PFSK-1 (cell line): Measurements from ENCODE around the gene ZNHIT2.

Source experiments
- FOXP2 ChIP-seq: optimal IDR thresholded peaks from 2 replicates; pipeline ENCODE3; 2011; ENCODE audit warnings: borderline replicate concordance, control low read depth, inconsistent platforms; ENCODE audit not compliant: insufficient read depth; ENCODE audit errors: extremely low read length, extremely low read depth
- POLR2AphosphoS5 ChIP-seq: IDR thresholded peaks from 2 replicates; pipeline ENCODE4 v1.6.1; 2012; ENCODE audit warnings: low read depth, mild to moderate bottlenecking, control low read depth, low read length, moderate library complexity
- REST ChIP-seq, 2 experiments: IDR thresholded peaks; 2 replicates each; pipeline versions ENCODE4 v1.6.1 to v1.8.0; 2011 to 2012; ENCODE audit warnings: low read depth in 2 of 2, low read length in 2 of 2, control low read depth in 1 of 2, inconsistent platforms in 1 of 2, mild to moderate bottlenecking in 1 of 2, moderate library complexity in 1 of 2; ENCODE audit not compliant: insufficient read depth in 1 of 2
- SIN3A ChIP-seq: IDR thresholded peaks from 2 replicates; pipeline ENCODE4 v1.6.1; 2012; ENCODE audit warnings: mild to moderate bottlenecking, low read length, moderate library complexity, borderline replicate concordance; ENCODE audit not compliant: insufficient read depth
- TAF1 ChIP-seq: IDR thresholded peaks from 2 replicates; pipeline ENCODE4 v1.6.1; 2012; ENCODE audit warnings: low read length, control low read depth, borderline replicate concordance; ENCODE audit not compliant: insufficient read depth

ZNHIT2 gene

DNA sequence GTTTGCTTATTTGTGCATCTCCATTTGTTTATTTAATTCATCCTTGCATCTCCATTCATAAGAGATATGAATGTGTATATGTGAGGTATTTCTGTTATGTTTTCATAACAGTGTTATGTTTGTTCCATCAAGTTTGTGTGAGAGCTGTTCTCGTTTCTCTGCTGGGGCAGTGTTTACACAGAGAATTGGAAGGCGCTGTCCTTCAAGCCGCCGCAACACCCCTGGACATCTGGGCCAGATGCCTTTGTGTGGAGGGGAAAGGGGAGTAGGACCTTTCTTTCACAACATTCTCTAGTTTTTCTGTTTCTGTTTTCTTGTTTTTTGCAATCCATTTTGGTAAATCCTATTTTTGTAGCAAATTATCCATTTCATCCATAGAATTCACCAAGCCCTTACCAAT is 12.9 kb downstream of the ZNHIT2 start:
- TF ChIP-seq SIN3A (no peak), FOXP2 (no peak), REST (IDR thresholded peaks at IDR 0.05; ENCODE audit: insufficient read depth in 1 of 2, low read depth in 2 of 2, low read length in 2 of 2) (no peak), TAF1 (no peak), POLR2AphosphoS5 (no peak)

DNA sequence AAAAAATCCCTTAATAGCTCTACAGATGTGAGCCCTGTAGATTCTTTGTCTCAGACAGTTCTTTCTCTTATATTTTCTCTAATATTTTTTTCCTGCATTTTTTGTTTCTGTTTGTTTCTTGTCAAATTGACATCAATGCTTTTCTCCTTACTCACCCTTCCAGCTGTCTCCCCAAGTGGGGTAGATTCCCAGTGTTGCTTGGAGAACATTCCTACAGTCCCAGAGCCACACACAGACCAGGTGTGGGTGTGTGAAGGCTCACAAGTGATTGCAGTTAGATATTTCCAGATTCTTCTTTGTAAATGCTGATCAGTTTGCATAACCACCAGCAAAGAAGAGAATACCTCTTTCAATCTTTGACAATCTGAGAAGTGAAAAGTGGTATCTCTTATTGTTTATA is 14.0 kb downstream of the ZNHIT2 start:
- TF ChIP-seq TAF1 (no peak), POLR2AphosphoS5 (no peak), FOXP2 (no peak), SIN3A (no peak), REST (IDR thresholded peaks at IDR 0.05; ENCODE audit: insufficient read depth in 1 of 2, low read depth in 2 of 2, low read length in 2 of 2) (no peak)

DNA sequence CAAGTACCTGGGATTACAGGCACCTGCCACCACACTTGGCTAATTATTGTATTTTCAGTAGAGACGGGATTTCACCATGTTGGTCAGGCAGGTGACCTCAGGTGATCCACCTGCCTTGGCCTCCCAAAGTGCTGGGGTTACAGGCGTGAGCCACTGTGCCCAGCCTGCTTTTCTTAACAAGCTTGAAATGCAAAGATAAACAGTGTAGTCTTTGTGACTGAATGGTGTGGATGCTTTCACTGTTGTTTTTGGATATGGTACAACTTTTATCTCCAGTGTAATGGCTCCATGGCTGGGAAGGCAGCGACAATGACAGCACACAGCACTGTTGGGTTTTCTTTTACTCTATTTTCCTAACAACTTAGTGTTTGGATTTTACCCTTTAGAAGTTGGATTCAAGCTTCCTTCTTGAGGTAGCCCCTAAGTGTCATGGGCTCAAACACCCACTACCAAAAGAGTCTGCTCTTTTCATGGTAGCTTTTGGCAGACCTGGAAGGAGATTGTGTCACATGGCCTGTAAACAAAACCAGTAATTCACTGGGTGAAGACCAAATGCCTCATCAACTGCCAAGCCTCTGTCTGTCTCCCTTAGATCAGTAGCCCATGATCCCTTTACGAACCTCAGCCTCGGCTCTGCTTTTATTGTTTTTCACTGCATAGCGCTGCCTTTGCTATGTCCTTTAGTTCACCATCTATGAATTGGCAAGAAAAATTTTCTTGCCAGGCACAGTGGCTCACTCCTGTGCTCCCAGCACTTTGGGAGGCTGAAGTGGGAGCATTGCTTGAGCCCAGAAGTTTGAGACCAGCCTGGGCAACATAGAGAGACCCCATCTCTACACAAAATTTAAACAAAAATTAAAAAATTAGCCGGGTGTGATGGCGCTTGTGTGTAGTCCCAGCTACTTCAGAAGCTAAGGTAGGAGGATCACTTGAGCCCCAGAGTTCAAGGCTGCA is 15.1 kb downstream of the ZNHIT2 start:
- no peak for TF ChIP-seq REST (IDR thresholded peaks at IDR 0.05; ENCODE audit: insufficient read depth in 1 of 2, low read depth in 2 of 2, low read length in 2 of 2)
- TF ChIP-seq SIN3A, result 0 out of 2 replicates have a peak, but pooled peaks have one; percentile 21

GRCh38 chr11:65100674-65101350 is 16.7 kb downstream of the ZNHIT2 start:
- TF ChIP-seq POLR2AphosphoS5 (no peak), TAF1 (no peak), FOXP2 (no peak), SIN3A (no peak), REST (IDR thresholded peaks at IDR 0.05; ENCODE audit: insufficient read depth in 1 of 2, low read depth in 2 of 2, low read length in 2 of 2) (no peak)
